Stimulated activated CD8-positive, alpha-beta memory T cell treated with anti-CD3 and anti-CD28 coated beads, Interleukin-15, amount 100 ng/mL, for 1 hour (primary cell): ENCODE measurements around the gene GAREM2.

Source experiments
- DNase-seq: peaks from one replicate; pipeline ENCODE4 v3.0.0-alpha.2; 2020; ENCODE audit warnings: low read depth

GAREM2 gene

GRCh38 chr2:26187537-26188104 is 14.7 kb downstream of the GAREM2 start:
- no peak for DNase-seq

- DNase-seq, result no peak
These were observed 16.2 kb downstream of the GAREM2 start for GRCh38 chr2:26189123-26189522.

DNA sequence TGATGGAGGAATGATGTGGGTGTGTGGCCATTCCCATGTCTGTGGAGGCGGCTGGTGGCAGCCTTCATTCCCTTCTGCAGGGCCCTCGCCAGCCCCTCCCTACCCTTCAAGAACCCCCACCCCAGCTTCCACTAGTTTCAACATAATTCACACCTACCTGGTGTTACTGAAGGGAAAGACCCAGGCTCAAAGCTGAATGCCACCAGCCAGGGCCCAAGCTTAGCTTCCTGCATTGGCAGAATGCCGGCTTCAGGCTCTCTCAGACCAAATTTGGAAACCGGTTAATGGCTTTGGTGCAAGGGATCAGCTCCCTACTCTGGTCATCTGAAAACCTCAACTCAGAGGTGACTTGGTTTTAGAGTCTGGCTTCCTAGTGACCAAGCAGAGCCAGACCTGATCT is 16.9 kb downstream of the GAREM2 start:
- DNase-seq, result no peak

- no peak for DNase-seq
These were observed 17.5 kb downstream of the GAREM2 start for GRCh38 chr2:26190369-26190768.

- DNase-seq, result no peak
These were observed 18.6 kb downstream of the GAREM2 start for GRCh38 chr2:26191316-26192159.

DNA sequence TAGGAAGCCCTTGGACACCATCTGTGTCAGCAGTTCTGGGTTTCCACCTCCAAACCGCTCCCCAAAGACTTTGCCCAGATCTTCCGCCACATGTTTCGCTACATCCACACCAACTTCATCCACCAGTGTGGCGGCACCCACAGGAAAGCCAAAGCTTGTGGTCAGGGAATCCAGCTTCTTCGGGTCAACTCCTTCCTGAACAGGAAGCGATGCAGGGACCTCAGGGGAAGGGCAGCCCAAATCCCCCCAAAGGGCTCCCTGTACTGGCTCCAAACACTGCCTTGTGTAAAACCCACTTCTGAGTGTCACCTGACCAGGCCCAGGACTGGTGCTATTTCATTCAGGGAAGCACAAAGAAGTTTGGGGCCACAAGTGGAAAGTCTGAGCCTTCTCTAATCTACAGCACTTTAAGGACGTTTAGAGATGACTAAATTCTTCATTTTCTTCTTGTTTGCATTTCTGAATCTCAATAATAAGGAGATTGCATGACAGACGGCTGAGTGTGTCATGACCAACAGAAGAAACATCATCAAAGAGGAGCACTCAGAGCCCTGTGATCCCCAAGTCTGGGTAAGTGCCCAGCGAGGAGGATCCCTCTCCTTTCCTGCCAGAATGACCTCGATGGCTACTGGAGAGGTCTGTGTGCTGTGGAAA is 20.8 kb downstream of the GAREM2 start:
- no peak for DNase-seq

- no peak for DNase-seq
These were observed 22.4 kb downstream of the GAREM2 start for GRCh38 chr2:26195040-26195984.

DNA sequence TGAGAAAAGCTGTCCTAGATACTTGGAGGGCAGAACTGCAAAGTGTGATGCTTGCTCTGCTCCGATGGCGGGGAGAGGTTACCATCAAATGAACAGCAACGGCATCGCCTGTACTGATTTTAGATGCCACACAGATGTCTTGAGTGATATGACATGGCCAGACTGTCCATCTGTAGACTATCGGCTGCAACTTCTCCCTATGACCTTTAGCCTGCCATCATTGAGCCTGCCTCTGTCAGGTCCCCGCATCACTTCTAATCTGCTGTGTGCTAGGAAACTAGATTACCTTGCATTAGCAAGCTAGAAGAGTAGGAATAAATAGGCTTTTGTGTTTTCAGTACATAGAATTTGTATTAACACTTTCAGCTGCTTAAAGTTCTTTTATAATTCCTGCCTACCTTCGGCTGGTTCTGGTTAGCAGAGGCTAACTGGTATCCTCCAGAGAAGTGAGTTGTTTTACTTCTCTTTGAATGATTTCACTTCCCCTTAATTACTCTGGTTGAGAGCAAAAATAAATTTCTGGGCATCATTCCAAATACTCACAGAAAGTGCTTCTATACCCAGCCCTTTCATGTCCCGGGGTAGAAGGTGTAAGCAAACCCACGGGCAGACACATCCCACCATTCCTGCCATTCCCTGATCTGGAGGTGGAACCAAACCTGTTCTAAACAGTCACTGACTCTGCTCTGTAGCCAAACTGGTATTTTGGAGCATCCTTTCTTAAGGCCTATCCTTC is 24.0 kb downstream of the GAREM2 start:
- no peak for DNase-seq

DNA sequence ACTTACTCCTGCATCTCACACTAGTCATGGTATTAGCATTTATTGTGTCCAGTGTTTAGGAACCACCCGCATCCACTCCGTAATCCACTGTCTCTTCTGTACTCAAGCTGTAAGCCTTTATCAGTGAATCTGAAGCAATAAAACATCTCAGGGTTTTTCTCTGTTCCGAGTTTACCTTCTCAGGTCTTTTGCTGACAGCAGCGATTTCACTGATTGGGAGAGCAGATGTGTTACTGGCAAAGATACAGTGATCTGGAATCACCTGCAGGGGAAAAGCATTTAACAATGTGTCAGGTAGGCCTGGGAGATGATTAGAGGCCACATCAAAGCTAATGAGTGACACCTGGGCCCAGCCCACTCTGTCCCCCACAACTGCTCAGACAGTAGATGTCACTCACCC is 24.6 kb downstream of the GAREM2 start:
- no peak for DNase-seq

- no peak for DNase-seq
These were observed 30.1 kb downstream of the GAREM2 start for GRCh38 chr2:26202981-26203490.

- no peak for DNase-seq
These were observed 31.0 kb downstream of the GAREM2 start for GRCh38 chr2:26203906-26204305.

GRCh38 chr2:26212011-26212410 is 39.1 kb downstream of the GAREM2 start:
- no peak for DNase-seq

DNA sequence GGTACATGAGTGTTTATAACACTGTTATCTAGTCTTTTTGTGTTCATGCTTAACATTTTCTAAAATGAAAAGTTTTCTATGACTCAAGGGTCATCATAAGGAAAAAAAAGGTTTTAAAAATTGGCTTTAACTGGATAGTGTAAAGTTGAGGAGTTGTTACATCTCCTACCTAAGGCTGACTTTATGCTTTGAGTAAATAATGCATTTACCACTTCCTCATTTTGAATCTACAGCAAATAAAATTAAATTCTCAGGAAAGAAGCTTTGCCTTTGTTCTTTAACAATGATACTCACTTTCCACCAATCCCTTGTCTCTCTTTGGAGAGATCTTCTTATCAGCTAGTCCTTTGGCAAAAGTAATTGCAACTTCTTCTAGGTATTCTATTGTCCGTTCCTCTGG is 41.9 kb downstream of the GAREM2 start:
- DNase-seq, result no peak

DNA sequence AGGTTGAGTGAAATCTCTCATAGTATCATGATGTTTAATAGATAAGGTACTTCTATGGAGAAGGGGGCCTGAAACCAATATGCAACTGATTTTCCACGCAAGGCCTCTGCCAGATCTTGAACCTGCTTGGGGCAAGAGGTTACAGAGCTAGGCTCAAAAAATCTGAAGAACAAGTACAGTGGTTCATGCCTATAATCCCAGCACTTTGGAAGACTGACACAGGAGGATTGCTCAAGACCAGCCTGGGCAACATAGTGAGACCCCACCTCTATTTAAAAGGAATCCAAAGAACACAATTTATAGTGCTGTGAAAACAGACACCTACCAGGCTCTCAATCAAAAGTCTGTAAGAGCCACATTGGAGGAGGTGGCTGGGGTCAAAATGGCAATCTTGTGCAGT is 42.9 kb downstream of the GAREM2 start:
- DNase-seq, result no peak

DNA sequence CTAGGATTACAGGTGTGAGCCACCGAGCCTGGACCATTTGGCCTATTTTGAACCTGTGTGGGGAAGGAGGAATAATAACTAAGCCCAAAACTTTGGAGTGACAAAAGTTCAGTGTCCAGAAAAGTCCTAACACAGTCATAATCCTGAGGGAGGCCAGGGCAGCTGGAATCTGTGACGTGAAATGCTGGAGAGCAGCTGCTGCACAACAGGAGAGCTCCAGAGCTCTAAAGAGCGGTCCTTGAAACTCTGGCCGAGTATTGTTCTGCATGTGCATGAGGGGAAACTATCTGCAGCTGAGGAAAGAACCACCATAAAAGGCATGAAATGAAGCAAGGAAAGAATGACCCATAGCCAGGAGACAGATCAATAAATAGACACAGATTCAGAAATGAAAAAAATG is 43.7 kb downstream of the GAREM2 start:
- no peak for DNase-seq

- DNase-seq, result no peak
These were observed 44.8 kb downstream of the GAREM2 start for GRCh38 chr2:26217720-26218119.

DNA sequence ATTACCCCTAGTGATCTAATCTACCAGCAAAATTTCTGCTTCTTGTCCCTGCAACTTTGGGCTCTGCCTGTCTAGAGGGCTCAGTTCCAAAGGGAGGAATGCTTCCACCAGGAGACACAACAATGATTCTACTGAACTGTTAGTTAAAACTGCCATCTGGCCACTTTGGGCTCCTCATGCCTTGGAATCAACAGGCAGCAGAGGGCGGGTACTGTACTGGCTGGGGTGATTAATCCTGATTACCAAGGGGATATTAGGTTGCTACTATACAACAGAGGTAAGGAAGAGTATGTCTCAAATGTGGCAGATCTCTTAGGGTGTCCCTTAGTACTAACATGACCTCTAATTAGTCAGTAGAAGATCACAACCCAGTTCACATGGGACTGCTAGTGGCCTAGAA is 50.1 kb downstream of the GAREM2 start:
- DNase-seq, result no peak

DNA sequence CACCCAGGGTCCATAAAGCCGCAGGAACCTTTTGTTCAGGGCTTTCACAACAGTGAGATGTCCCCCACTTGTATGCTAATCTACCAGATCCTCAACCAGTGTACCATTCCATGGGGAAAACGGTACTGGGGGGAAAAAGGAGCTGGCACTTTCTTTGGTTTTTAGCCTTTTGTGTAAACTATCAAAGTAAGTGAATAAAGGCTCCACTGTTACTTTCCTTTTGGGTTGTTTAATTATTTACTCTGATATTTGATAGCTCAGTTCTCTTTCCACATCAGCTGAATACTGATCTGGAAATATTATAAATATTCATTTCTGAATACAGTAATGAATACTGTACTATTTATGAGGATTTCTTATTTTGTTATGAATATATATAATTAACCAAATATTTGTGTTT is 51.2 kb downstream of the GAREM2 start:
- no peak for DNase-seq

DNA sequence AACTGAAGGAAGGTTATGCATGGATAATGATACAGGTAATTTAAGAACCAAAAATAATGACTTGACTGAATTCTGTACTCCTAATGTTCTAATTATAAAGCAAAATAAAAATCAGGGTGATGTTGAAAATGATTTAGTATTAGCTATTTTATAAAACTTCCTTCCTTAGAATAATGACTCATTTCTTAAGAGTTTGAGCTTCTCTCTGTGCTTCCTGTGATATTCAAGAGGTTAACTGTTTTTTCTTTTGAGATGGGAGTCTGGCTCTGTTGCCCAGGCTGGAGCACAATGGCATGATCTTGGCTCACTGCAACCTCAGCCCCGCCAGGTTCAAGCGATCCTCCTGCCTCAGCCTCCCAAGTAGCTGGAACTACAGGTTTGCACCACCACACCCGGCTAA is 56.7 kb downstream of the GAREM2 start:
- no peak for DNase-seq

- DNase-seq, result no peak
These were observed 57.9 kb downstream of the GAREM2 start for GRCh38 chr2:26230806-26231205.

DNA sequence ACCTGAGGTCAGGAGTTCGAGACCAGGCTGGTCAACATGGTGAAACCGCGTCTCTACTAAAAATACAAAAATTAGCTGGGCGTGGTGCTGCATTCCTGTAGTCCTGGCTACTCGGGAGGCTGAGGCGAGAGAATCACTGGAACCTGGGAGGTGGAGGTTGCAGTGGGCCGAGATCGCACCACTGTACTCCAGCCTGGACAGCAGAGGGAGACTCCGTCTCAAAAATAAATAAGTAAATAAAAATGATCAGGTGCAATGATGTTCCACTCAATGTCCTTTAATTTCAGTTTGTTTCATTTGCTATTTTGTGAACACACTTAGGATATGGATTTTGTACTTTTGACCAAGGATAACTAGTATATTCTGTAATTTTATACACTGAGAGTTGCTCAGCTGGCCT is 62.2 kb downstream of the GAREM2 start:
- no peak for DNase-seq
